Liver (tissue), 3 donors: Measurements from ENCODE around the gene HVCN1.

Experiments used
- ATF3 ChIP-seq: IDR thresholded peaks from 2 replicates; pipeline ENCODE4 v1.6.1; 2016; ENCODE audit warnings: antibody characterized with exemption
- CTCF ChIP-seq: fragments of 150-350 bp; IDR thresholded peaks from 2 replicates; pipeline ENCODE4 v1.5.1; 2017; ENCODE audit warnings: improper control_type of control experiment, low read depth, low read length; ENCODE audit not compliant: missing input control
- EGR1 ChIP-seq, 2 donors: IDR thresholded peaks; 2 replicates each; pipeline ENCODE4 v1.6.1; 2016 to 2018; ENCODE audit warnings: antibody characterized with exemption in 2 of 2, low read depth in 2 of 2
- GABPA ChIP-seq, 2 donors: IDR thresholded peaks in 1 of 2; conservative IDR thresholded peaks in 1 of 2; 2 replicates each; pipeline ENCODE4 v1.6.1; 2016; ENCODE audit warnings: antibody characterized with exemption in 2 of 2, mild to moderate bottlenecking in 1 of 2, moderate library complexity in 1 of 2
- MAX ChIP-seq: IDR thresholded peaks from 2 replicates; pipeline ENCODE4 v1.6.1; 2016; ENCODE audit warnings: antibody characterized with exemption
- RAD21 ChIP-seq, 2 donors: IDR thresholded peaks; 2 replicates each; pipeline ENCODE4 v1.6.1; 2016; ENCODE audit warnings: antibody characterized with exemption in 2 of 2, mild to moderate bottlenecking in 2 of 2
- REST ChIP-seq: IDR thresholded peaks from 2 replicates; pipeline ENCODE4 v1.6.1; 2016; ENCODE audit warnings: antibody characterized with exemption, mild to moderate bottlenecking
- SP1 ChIP-seq: IDR thresholded peaks from 2 replicates; pipeline ENCODE4 v1.6.1; 2018; ENCODE audit warnings: antibody characterized with exemption, mild to moderate bottlenecking
- TAF1 ChIP-seq: conservative IDR thresholded peaks from 2 replicates; pipeline ENCODE4 v1.6.1; 2016; ENCODE audit warnings: antibody characterized with exemption, mild to moderate bottlenecking
- ZBTB33 ChIP-seq: IDR thresholded peaks from 2 replicates; pipeline ENCODE4 v1.6.1; 2016; ENCODE audit warnings: antibody characterized with exemption
- donor health status: healthy.
- donor health status: healthy.

GRCh38 chr12:110696283-110696682 lies 7.4 kb upstream of the HVCN1 start:
- TF ChIP-seq GABPA (IDR thresholded peaks at IDR 0.05 in 1 of 2, conservative IDR thresholded peaks at IDR 0.05 in 1 of 2) (no peak), ZBTB33 (no peak), RAD21 (IDR thresholded peaks at IDR 0.05) (no peak), CTCF (no peak), TAF1 (no peak), MAX (no peak), EGR1 (IDR thresholded peaks at IDR 0.05; ENCODE audit: low read depth in 2 of 2) (no peak), SP1 (no peak), REST (no peak), ATF3 (no peak)
